ENCODE measurements around the gene TEX26. TPM values are rescaled to one million over a fixed set of nuclear protein-coding genes. Genes with fewer than 3 reads are reported as not detected.

Gene TEX26
- total RNA-seq, 2 experiments from 2014 or later, result not detected

DNA sequence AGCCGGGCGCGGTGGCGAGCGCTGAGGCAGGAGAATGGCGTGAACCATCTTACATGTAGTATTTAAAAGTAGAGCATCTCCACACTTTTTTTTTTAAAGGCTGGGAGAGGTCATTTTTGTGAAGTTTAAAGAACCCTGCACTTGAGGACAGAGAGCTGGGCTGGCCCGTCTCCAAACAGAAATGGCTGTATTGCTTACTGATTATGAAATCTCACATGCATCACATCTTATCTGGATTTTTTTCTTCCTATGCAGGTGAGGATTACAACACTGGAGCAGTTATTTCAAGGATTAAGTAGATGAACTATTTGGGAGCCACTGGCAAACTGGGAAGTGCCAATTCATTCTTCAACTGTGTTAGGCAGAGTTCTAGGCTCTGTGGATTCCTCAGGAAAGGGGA is 59.5 kb downstream of the TEX26 start:
- ATAC-seq (ENCODE audit: poor library complexity) (no peak), DNase-seq (no peak)
- Mint-ChIP-seq H3K27me3 (peaks cover 29% of the 10 kb centered on the region), H3K4me1 (ENCODE audit: low read depth) (no peaks in the 10 kb centered on the region), H3K9me3 (no peaks in the 10 kb centered on the region), H3K36me3 (ENCODE audit: low read depth) (no peaks in the 10 kb centered on the region), H3K27ac (no peak overlapping the region), H3K4me3 (no peak overlapping the region)
- Histone ChIP-seq H3K4me1 (ENCODE audit: insufficient read depth, low read length) (no peaks in the 10 kb centered on the region), H3K4me3 (ENCODE audit: low read length) (no peak overlapping the region), H3K9me3 (ENCODE audit: control insufficient read depth in 1 of 2, insufficient read depth in 1 of 2, low read length in 2 of 2) (no peaks in the 10 kb centered on the region), H3K27ac (ENCODE audit: low read depth in 1 of 2, low read length in 2 of 2) (no peak overlapping the region), H3K27me3 (ENCODE audit: control insufficient read depth in 1 of 2, insufficient read depth in 2 of 2, low read length in 2 of 2) (peaks cover 2 to 4% of the 10 kb centered on the region in 2 experiments), H3K36me3 (ENCODE audit: insufficient read depth, low read length) (no peaks in the 10 kb centered on the region)
- ChIA-PET POLR2A (no interaction called here), CTCF (no interaction called here)
- TF ChIP-seq, protein P1, sequence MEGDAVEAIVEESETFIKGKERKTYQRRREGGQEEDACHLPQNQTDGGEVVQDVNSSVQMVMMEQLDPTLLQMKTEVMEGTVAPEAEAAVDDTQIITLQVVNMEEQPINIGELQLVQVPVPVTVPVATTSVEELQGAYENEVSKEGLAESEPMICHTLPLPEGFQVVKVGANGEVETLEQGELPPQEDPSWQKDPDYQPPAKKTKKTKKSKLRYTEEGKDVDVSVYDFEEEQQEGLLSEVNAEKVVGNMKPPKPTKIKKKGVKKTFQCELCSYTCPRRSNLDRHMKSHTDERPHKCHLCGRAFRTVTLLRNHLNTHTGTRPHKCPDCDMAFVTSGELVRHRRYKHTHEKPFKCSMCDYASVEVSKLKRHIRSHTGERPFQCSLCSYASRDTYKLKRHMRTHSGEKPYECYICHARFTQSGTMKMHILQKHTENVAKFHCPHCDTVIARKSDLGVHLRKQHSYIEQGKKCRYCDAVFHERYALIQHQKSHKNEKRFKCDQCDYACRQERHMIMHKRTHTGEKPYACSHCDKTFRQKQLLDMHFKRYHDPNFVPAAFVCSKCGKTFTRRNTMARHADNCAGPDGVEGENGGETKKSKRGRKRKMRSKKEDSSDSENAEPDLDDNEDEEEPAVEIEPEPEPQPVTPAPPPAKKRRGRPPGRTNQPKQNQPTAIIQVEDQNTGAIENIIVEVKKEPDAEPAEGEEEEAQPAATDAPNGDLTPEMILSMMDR (IDR thresholded peaks at IDR 0.05), result no peak
- intact Hi-C loops (cut with DNase I, micrococcal nuclease), result no loop called here

DNA sequence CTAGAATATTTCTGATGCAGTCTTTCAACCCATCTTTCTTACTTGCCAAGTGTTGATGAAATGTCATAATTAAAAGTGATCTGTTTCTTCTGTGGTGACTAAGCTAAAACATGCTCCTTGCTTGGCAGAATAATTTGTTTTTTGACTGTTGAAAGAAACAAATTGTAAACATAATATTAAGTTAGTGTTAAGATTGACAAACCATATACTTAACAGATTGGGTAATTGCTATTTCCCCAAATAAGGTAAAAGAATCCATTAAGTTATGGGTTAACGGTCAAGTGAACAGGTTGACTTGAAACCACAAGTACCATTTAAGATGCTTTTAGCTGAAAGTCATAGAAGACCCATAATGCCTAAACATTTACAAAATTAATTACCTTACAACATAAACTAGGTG is 62.9 kb downstream of the TEX26 start:
- TF ChIP-seq, protein P1 (IDR thresholded peaks at IDR 0.05), result no peak
- intact Hi-C loops (cut with DNase I, micrococcal nuclease), result no loop called here
- no peak for DNase-seq
- no peak overlapping the region for H3K4me3 Mint-ChIP-seq
- H3K4me1 Mint-ChIP-seq (ENCODE audit: low read depth), result no peaks in the 10 kb centered on the region
- peaks cover 22% of the 10 kb centered on the region for H3K27me3 Mint-ChIP-seq
- POLR2A ChIA-PET, result no interaction called here
- no peaks in the 10 kb centered on the region for H3K36me3 ChIP-seq (ENCODE audit: insufficient read depth, low read length)
- H3K9me3 ChIP-seq (ENCODE audit: control insufficient read depth in 1 of 2, insufficient read depth in 1 of 2, low read length in 2 of 2), result no peaks in the 10 kb centered on the region
- no peak overlapping the region for H3K4me3 ChIP-seq (ENCODE audit: low read length)
- H3K27ac Mint-ChIP-seq, result no peak overlapping the region
- H3K27ac ChIP-seq (ENCODE audit: low read depth in 1 of 2, low read length in 2 of 2), result no peak overlapping the region
- CTCF ChIA-PET, result no interaction called here
- H3K4me1 ChIP-seq (ENCODE audit: insufficient read depth, low read length), result no peaks in the 10 kb centered on the region
- no peaks in the 10 kb centered on the region for H3K9me3 Mint-ChIP-seq
- H3K27me3 ChIP-seq (ENCODE audit: control insufficient read depth in 1 of 2, insufficient read depth in 2 of 2, low read length in 2 of 2), result peaks cover 4 to 6% of the 10 kb centered on the region in 2 experiments
- no peaks in the 10 kb centered on the region for H3K36me3 Mint-ChIP-seq (ENCODE audit: low read depth)
- ATAC-seq (ENCODE audit: poor library complexity), result no peak

DNA sequence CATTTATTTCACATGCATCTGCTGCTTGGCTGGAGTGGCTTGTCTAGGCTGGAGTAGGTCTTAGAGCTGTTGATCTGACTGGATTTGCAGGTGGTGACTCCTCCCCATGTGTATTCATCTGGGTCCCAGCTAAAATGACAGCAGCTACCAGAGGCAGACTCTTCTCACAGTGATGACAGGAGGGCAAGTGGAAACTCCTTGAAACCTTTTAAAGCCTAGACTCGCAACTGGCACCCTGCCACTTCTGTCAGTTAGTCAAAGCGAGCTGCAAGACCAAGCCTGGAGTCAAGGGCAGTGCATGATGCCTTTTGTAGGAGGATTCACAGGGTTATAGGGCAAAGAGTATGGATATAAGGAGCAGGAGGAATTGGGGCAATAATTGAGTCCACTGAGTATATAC is 65.2 kb downstream of the TEX26 start:
- POLR2A ChIA-PET, result no interaction called here
- H3K27me3 ChIP-seq (ENCODE audit: control insufficient read depth in 1 of 2, insufficient read depth in 2 of 2, low read length in 2 of 2), result peaks cover 0 to 13% of the 10 kb centered on the region in 2 experiments
- H3K4me1 Mint-ChIP-seq (ENCODE audit: low read depth), result no peaks in the 10 kb centered on the region
- H3K36me3 Mint-ChIP-seq (ENCODE audit: low read depth), result no peaks in the 10 kb centered on the region
- H3K27ac Mint-ChIP-seq, result no peak overlapping the region
- intact Hi-C loops (cut with DNase I, micrococcal nuclease), result no loop called here
- no peak overlapping the region for H3K4me3 ChIP-seq (ENCODE audit: low read length)
- CTCF ChIA-PET, result no interaction called here
- TF ChIP-seq, protein P1 (IDR thresholded peaks at IDR 0.05), result no peak
- ATAC-seq (ENCODE audit: poor library complexity) (no peak), DNase-seq (no peak)
- no peak overlapping the region for H3K4me3 Mint-ChIP-seq
- peaks cover 5% of the 10 kb centered on the region for H3K27me3 Mint-ChIP-seq
- H3K36me3 ChIP-seq (ENCODE audit: insufficient read depth, low read length), result no peaks in the 10 kb centered on the region
- H3K4me1 ChIP-seq (ENCODE audit: insufficient read depth, low read length), result no peaks in the 10 kb centered on the region
- H3K9me3 Mint-ChIP-seq, result no peaks in the 10 kb centered on the region
- H3K27ac ChIP-seq (ENCODE audit: low read depth in 1 of 2, low read length in 2 of 2), result no peak overlapping the region
- H3K9me3 ChIP-seq (ENCODE audit: control insufficient read depth in 1 of 2, insufficient read depth in 1 of 2, low read length in 2 of 2), result no peaks in the 10 kb centered on the region
